Middle frontal gyrus (tissue), 1 donor: ENCODE results near the gene TUBA3E.
"Not testable (repeated sequence)": the region's sequence is repeated elsewhere in the genome, so short reads cannot be mapped to it uniquely, and the experiment has no call there.

Source experiments
- DNase-seq: peaks from one replicate; pipeline ENCODE4 v3.0.0-alpha.2; 2015; ENCODE audit warnings: low spot score; ENCODE audit errors: extremely low spot score

TUBA3E gene

GRCh38 chr2:130162968-130163367 is 35.3 kb downstream of the TUBA3E start:
- DNase-seq = no peak

DNA sequence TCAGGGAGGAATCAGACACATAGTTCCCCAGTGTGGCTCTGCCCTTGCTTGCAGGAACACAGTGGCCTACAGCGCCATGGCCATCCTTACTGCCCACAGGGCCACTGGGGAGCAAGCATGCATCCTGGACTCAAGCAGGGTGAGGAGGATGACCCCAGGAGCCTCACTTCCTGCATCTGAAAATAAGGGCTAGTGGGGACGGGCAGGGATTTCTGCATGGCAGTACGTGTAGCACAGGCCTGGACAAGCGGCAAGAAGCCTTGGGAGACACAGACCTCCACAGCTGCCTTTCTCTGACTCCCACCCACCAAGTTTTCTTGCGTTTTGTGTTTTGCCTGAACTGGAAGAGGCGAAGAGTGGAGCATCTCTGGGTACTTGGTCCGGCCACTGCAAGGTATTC is 35.8 kb downstream of the TUBA3E start:
- DNase-seq = not testable (repeated sequence)

DNA sequence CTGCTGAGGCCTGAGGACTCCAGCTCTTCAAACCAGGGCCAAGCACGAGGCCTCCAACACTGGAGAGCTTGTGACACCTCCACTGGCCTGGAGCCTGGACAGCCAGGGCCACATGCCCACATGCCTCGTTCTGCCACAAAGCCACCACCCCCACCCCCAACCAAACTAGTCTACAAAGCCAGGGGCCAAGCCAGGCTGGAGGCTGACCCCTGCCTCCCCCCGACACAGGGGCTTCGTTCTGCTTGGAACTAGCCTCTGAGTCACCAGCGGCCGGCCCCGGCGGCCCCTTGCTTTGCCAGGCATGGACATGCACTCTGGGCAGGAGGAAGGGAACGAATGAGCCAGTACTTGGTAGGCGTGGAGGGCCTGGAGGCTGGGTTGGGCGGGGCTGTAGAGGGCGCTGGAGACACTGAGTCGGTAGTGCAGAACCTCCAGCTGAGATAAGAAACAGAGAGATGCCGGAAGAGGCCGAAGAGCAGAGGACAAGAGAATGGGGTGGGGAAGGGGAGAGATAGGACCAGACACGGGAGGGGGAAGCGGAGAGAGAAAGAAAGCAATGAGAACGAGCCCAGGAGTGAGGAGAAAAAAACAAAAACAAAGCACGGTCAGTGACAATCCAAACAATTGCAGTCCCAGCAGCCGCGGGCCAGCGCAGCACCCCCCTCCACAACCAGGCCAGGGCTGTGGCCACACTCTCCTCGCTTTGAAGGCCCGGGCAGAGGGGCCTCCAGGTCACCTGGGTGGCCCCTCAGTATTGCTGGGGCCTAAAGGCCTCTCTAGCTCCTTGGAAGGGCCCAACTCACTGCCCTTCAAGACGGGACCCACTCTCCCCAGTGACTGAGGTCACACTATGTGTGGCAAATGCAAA is 37.2 kb downstream of the TUBA3E start:
- DNase-seq = not testable (repeated sequence)

GRCh38 chr2:130160131-130160530 is 38.1 kb downstream of the TUBA3E start:
- DNase-seq = no peak

- DNase-seq = not testable (repeated sequence)
Observed at GRCh38 chr2:130159376-130159775, 38.9 kb downstream of the TUBA3E start.

- DNase-seq = no peak
Observed at GRCh38 chr2:130158631-130159030, 39.6 kb downstream of the TUBA3E start.

GRCh38 chr2:130157825-130158514 is 40.3 kb downstream of the TUBA3E start:
- not testable (repeated sequence) for DNase-seq

DNA sequence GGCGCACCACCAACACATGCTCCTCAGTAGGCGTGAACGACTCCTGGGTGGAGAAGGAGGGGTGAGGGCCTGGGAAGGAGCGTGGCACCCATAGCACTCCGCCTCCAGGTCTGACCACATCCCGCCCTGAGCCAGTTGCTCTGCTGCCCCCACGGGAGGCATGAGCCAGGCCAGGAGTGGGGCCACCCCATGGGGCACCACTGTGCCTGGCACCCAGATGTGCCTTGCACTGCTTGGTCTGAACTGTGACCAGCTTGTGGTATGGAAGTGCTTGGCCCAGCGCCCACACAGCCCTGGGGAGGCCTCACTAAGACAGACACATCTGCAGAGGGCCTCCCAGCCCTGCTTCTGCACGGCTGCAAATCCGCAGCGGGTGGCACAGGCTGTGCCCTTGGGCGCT is 40.9 kb downstream of the TUBA3E start:
- not testable (repeated sequence) for DNase-seq

GRCh38 chr2:130156624-130157004 is 41.6 kb downstream of the TUBA3E start:
- DNase-seq = no peak

GRCh38 chr2:130155956-130156623 is 42.1 kb downstream of the TUBA3E start:
- not testable (repeated sequence) for DNase-seq

- DNase-seq = no peak
Observed at GRCh38 chr2:130154773-130155765, 43.2 kb downstream of the TUBA3E start.

DNA sequence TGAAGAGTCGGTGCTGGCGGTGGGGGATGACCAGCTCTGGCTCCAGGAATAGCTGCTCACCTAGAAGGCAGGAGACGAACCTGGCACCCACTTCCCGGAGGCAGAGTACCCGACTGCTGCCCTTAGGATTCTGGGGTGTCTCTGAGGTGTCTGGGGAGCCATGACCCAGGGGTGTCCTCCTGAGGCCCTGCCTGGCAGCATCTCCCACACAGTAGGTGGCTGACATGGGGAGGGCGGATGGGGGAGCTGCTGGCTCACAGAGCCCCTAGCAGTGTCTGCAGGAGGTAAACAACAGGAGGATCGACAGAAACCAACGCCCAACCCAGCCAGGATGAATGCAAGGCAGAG is 43.8 kb downstream of the TUBA3E start:
- not testable (repeated sequence) for DNase-seq

- DNase-seq = not testable (repeated sequence)
Observed at GRCh38 chr2:130153721-130154422, 44.4 kb downstream of the TUBA3E start.

- DNase-seq = no peak
Observed at GRCh38 chr2:130152816-130153595, 45.2 kb downstream of the TUBA3E start.

- DNase-seq = not testable (repeated sequence)
Observed at GRCh38 chr2:130152136-130152815, 46.0 kb downstream of the TUBA3E start.

DNA sequence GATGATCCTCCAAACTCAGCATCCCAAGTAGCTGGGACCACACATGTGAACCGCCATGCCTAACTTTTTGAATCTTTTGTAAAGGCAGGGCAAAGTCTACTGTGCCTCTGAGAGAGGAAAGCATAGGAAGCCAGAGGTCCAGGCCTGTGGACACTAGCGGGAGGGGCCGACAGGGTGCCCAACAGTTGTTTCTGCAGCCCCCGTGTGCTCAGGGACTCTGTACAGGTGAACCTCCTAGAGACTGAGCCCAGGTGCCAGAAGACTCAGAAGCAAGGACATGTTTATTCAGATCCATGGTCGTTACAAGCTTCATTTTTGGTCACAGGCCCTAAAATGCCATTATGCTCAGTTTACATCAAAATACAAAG is 47.1 kb downstream of the TUBA3E start:
- not testable (repeated sequence) for DNase-seq

DNA sequence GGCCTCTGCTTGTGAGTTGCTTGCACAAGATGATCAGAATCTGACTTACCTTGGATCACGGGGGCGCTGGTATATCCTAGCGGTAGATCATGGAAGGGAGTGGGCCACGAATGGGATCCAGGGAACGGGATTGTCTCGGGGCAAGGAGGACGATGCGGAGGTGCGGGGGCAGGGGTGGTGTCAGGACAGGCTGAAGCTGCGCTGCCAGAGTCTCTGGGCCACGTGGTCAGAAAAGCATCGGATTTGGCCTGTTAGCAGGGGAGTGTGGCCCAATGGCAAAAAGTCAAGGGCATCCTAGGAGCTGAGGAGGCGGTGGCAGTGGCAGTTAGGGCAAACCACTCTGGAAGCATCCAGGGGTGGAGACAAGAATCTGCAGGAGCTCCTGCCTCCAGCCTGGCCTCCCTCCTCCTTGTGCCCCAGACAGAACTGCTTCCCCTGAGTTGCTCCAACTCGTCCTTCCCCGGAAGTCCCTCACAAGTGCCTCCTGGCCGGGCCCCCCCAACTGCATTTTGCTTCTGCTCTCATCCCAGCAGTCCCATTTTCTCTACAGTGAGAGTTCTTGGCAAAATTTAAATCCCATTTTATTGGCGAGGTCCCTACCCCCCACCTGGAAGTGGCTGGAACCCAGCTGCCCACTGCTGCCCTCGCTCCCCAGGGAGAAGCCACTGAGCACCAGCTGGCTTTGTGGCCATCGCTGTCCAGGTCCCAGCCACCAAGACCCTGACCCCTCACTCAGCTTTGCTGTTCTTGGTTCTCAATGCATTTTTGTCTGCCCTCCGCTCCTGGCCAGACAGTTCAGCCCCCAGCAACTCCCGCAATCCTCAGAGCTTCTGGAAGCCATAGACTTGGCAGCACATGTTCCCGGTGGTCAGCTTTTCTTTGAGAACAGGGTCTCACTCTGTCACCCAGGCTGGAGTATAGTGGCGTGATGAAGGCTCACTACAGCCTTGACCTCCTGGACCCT is 47.8 kb downstream of the TUBA3E start:
- DNase-seq = no peak

GRCh38 chr2:130148515-130148914 is 49.7 kb downstream of the TUBA3E start:
- not testable (repeated sequence) for DNase-seq
